ENCODE data around the gene RUNX2. TPM values are rescaled to one million over a fixed set of nuclear protein-coding genes. Genes with fewer than 3 reads are reported as not detected.

RUNX2 gene
- total and polyA plus RNA-seq, 2 experiments from 2014 or later: 1.0 to 2.1 TPM

GRCh38 chr6:45369870-45370269 lies 41.7 kb downstream of the RUNX2 start:
- peaks cover 28% of the 10 kb centered on the region for H3K79me2 ChIP-seq
- no peak overlapping the region for H3K27ac ChIP-seq
- H3K27me3 ChIP-seq: no peaks in the 10 kb centered on the region
- WGBS (ENCODE audit: low lambda C conversion rate, missing lambda C conversion rate): 83% methylated on average over 1 of the region's 1 CpG
- no peaks in the 10 kb centered on the region for H4K20me1 ChIP-seq (ENCODE audit: insufficient read depth, poor library complexity, severe bottlenecking)
- no peaks in the 10 kb centered on the region for H3K9me3 ChIP-seq (ENCODE audit: low read depth)
- H3K4me3 ChIP-seq: no peak overlapping the region
- H3K4me1 ChIP-seq (ENCODE audit: insufficient read depth): peaks cover 11% of the 10 kb centered on the region
- H3K36me3 ChIP-seq (replicated peaks; ENCODE audit: insufficient read depth, low read depth): no peaks in the 10 kb centered on the region
- H2AFZ ChIP-seq: no peak overlapping the region
- no peak overlapping the region for H3K4me2 ChIP-seq
- no peak for DNase-seq (ENCODE audit: low spot score)
- no peak for TF ChIP-seq EZH2 (IDR thresholded peaks at IDR 0.05; ENCODE audit: borderline replicate concordance)
- no peak for TF ChIP-seq EZH2phosphoT487 (IDR thresholded peaks at IDR 0.05; ENCODE audit: low read depth, severe bottlenecking, unreplicated experiment)
- no peak for TF ChIP-seq CTCF (IDR thresholded peaks at IDR 0.05; ENCODE audit: poor library complexity)
- H3K9me2 ChIP-seq (replicated peaks; ENCODE audit: insufficient read depth): no peaks in the 10 kb centered on the region

DNA sequence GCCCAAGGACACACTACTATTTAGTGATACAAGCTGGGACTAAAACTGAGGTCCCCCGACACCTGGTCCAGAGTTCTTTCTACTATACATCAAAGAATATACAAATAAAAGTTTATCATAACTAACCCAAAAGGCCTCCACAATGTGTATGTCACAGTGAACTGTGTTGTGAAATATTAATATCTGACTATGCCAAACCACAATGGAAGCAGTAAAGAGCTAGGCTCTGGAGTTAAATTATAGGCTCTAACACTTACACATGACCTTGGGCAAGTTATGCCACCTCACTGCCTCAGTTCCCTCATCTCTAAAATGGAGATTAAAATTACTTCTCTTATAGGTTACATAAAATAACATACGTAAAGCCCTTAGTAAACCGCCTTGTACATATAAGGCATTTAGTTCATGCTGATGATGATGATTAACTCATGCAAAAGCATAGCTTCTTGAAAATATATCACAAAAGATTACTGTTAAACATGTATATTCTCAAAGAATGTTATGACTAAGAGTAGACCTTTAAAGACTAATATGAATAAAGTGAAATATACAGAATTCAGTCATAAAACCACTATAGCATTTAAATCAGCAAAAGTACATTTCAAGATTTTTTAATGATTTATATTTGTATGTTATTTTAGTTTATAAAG lies 43.9 kb downstream of the RUNX2 start:
- H3K27me3 ChIP-seq: no peaks in the 10 kb centered on the region
- H3K4me2 ChIP-seq: no peak overlapping the region
- no peak overlapping the region for H3K27ac ChIP-seq
- DNase-seq (ENCODE audit: low spot score): no peak
- no peak overlapping the region for H3K4me3 ChIP-seq
- no peaks in the 10 kb centered on the region for H4K20me1 ChIP-seq (ENCODE audit: insufficient read depth, poor library complexity, severe bottlenecking)
- no peak overlapping the region for H2AFZ ChIP-seq
- 96% methylated on average over 3 of the region's 3 CpGs for WGBS (ENCODE audit: low lambda C conversion rate, missing lambda C conversion rate)
- H3K4me1 ChIP-seq (ENCODE audit: insufficient read depth): peaks cover 19% of the 10 kb centered on the region
- no peaks in the 10 kb centered on the region for H3K36me3 ChIP-seq (replicated peaks; ENCODE audit: insufficient read depth, low read depth)
- peaks cover 40% of the 10 kb centered on the region for H3K79me2 ChIP-seq
- TF ChIP-seq CTCF (IDR thresholded peaks at IDR 0.05; ENCODE audit: poor library complexity) (no peak), EZH2 (IDR thresholded peaks at IDR 0.05; ENCODE audit: borderline replicate concordance) (no peak), EZH2phosphoT487 (IDR thresholded peaks at IDR 0.05; ENCODE audit: low read depth, severe bottlenecking, unreplicated experiment) (no peak)
- H3K9me3 ChIP-seq (ENCODE audit: low read depth): no peaks in the 10 kb centered on the region
- H3K9me2 ChIP-seq (replicated peaks; ENCODE audit: insufficient read depth): no peaks in the 10 kb centered on the region

GRCh38 chr6:45375449-45375848 lies 47.3 kb downstream of the RUNX2 start:
- Histone ChIP-seq H3K4me2 (no peak overlapping the region), H3K4me3 (no peak overlapping the region), H3K36me3 (replicated peaks; ENCODE audit: insufficient read depth, low read depth) (no peaks in the 10 kb centered on the region), H3K4me1 (ENCODE audit: insufficient read depth) (peaks cover 25% of the 10 kb centered on the region), H3K27me3 (no peaks in the 10 kb centered on the region), H4K20me1 (ENCODE audit: insufficient read depth, poor library complexity, severe bottlenecking) (no peaks in the 10 kb centered on the region), H3K79me2 (peaks cover 33% of the 10 kb centered on the region), H3K9me3 (ENCODE audit: low read depth) (no peaks in the 10 kb centered on the region), H3K27ac (no peak overlapping the region), H2AFZ (no peak overlapping the region), H3K9me2 (replicated peaks; ENCODE audit: insufficient read depth) (no peaks in the 10 kb centered on the region)
- no peak for DNase-seq (ENCODE audit: low spot score)
- WGBS (ENCODE audit: low lambda C conversion rate, missing lambda C conversion rate): 89% methylated on average over 3 of the region's 3 CpGs
- TF ChIP-seq CTCF (IDR thresholded peaks at IDR 0.05; ENCODE audit: poor library complexity): no peak
- TF ChIP-seq EZH2phosphoT487 (IDR thresholded peaks at IDR 0.05; ENCODE audit: low read depth, severe bottlenecking, unreplicated experiment): no peak
- TF ChIP-seq EZH2 (IDR thresholded peaks at IDR 0.05; ENCODE audit: borderline replicate concordance): no peak

Data from hepatocyte (in vitro differentiated cells).